GM12878 (cell line): Measurements from ENCODE around the gene CEACAM21. TPM values are rescaled to one million over a fixed set of nuclear protein-coding genes. Genes with fewer than 3 reads are reported as not detected.

Experiments
- ATAC-seq: fragments of 200-7000 bp; cut with Tn5 transposase; 3 replicates; pipeline ENCODE4 v1.9.1; 2020; ENCODE audit warnings: mild to moderate bottlenecking, moderate library complexity
- BruUV-seq: library from RNA; stranded (reverse); fragments of 400-500 nt; replicated peaks from 2 replicates; lab custom pipeline; 2021; lab: Mats Ljungman, UMichigan
- CTCF ChIA-PET: fragments of 300-600 bp; sonication (Branson Sonifier 250); formaldehyde crosslinking; extraction: SDS; loops from one replicate; lab custom pipeline; 2021; ENCODE audit warnings: inconsistent platforms; lab: Yijun Ruan, JAX
- POLR2A ChIA-PET: fragments of 350-600 bp; formaldehyde crosslinking; extraction: SDS; loops from one replicate; lab custom pipeline; 2021; ENCODE audit warnings: inconsistent platforms; lab: Charles Lee
- RAD21 ChIA-PET: fragments of 300-600 bp; sonication (Branson Sonifier 250); formaldehyde crosslinking; loops from one replicate; lab custom pipeline; 2023; ENCODE audit warnings: antibody characterized with exemption; ENCODE audit not compliant: unreplicated experiment; lab: Charles Lee
- SMC1A ChIA-PET: fragments of 300-600 bp; sonication (Branson Sonifier 250); formaldehyde crosslinking; loops from one replicate; lab custom pipeline; 2023; ENCODE audit not compliant: unreplicated experiment, uncharacterized antibody; lab: Charles Lee
- DNase-seq: peaks from one replicate; pipeline ENCODE4 v3.0.0-alpha.2; 2011; ENCODE audit warnings: low read depth, low spot score
- FAIRE-seq: peaks from 3 replicates; lab custom pipeline; 2011; peaks lifted over from hg19 to GRCh38; lab: Jason Lieb, UNC
- H2AFZ ChIP-seq: 2 replicates; pipeline ENCODE4 v1.6.0; 2011; ENCODE audit warnings: low read depth, low read length, control low read depth; ENCODE audit not compliant: control insufficient read depth
- H3K27ac ChIP-seq: 2 replicates; pipeline ENCODE4 v1.5.1; 2011; ENCODE audit warnings: control low read depth; ENCODE audit not compliant: control insufficient read depth, insufficient read depth
- H3K27me3 ChIP-seq, 2 experiments: replicated peaks in 1 of 2; 2 replicates each; pipeline versions ENCODE4 v1.6.0 to v1.6.1; 2011; ENCODE audit warnings: low read length in 1 of 2; ENCODE audit not compliant: control insufficient read depth in 2 of 2, insufficient read depth in 2 of 2
- H3K36me3 ChIP-seq, 2 experiments: 2 replicates each; pipeline ENCODE4 v1.5.1; 2011; ENCODE audit warnings: low read length in 1 of 2; ENCODE audit not compliant: control insufficient read depth in 2 of 2, insufficient read depth in 2 of 2
- H3K4me1 ChIP-seq: 2 replicates; pipeline ENCODE4 v1.6.1; 2011; ENCODE audit warnings: mild to moderate bottlenecking, low read length, moderate library complexity, mixed read lengths; ENCODE audit not compliant: control insufficient read depth, insufficient read depth
- H3K4me2 ChIP-seq: 2 replicates; pipeline ENCODE4 v1.6.0; 2011; ENCODE audit warnings: control low read depth; ENCODE audit not compliant: control insufficient read depth, insufficient read depth
- H3K4me3 ChIP-seq: fragments of 200-600 bp; sonication (generic); 2 replicates; pipeline ENCODE4 v1.5.1; 2016
- H3K79me2 ChIP-seq: 2 replicates; pipeline ENCODE4 v1.6.0; 2011; ENCODE audit warnings: low read length; ENCODE audit not compliant: control insufficient read depth, insufficient read depth
- H3K9ac ChIP-seq: 2 replicates; pipeline ENCODE4 v1.8.0; 2011; ENCODE audit warnings: low read length, control low read depth, mixed read lengths; ENCODE audit not compliant: control insufficient read depth, insufficient read depth
- H3K9me3 ChIP-seq: replicated peaks from 3 replicates; pipeline ENCODE4 v1.5.1; 2011; ENCODE audit warnings: mild to moderate bottlenecking, low read length; ENCODE audit not compliant: control insufficient read depth, insufficient read depth
- H4K20me1 ChIP-seq: 2 replicates; pipeline ENCODE4 v1.6.0; 2011; ENCODE audit not compliant: control insufficient read depth, insufficient read depth
- ATF2 ChIP-seq: IDR thresholded peaks from 2 replicates; pipeline ENCODE4 v1.6.1; 2012; ENCODE audit warnings: low read length, inconsistent platforms
- ATF7 ChIP-seq: fragments of 450-650 bp; IDR thresholded peaks from 2 replicates; pipeline ENCODE4 v1.6.1; 2016; ENCODE audit warnings: low read depth, mild to moderate bottlenecking
- CREB1 ChIP-seq: IDR thresholded peaks from 2 replicates; pipeline ENCODE4 v1.6.1; 2012; ENCODE audit warnings: low read depth, mild to moderate bottlenecking, inconsistent platforms
- E4F1 ChIP-seq: fragments of 450-650 bp; IDR thresholded peaks from 2 replicates; pipeline ENCODE4 v1.6.1; 2018; ENCODE audit warnings: borderline replicate concordance, mild to moderate bottlenecking; ENCODE audit not compliant: partially characterized antibody
- ETV6 ChIP-seq, 2 experiments: fragments of 450-650 bp in 1 of 2; IDR thresholded peaks in 1 of 2; conservative IDR thresholded peaks in 1 of 2; 2 replicates each; pipeline ENCODE4 v1.6.1; 2014; ENCODE audit warnings: antibody characterized with exemption in 1 of 2, borderline replicate concordance in 1 of 2, low read depth in 1 of 2, mild to moderate bottlenecking in 1 of 2, moderate library complexity in 1 of 2
- IRF4 ChIP-seq: IDR thresholded peaks from 2 replicates; pipeline ENCODE4 v1.6.1; 2011; ENCODE audit warnings: low read depth, low read length
- MEF2A ChIP-seq: IDR thresholded peaks from 2 replicates; pipeline ENCODE4 v1.6.1; 2011; ENCODE audit warnings: low read depth, mild to moderate bottlenecking, low read length, moderate library complexity; ENCODE audit not compliant: insufficient read depth
- NR2F1 ChIP-seq: fragments of 450-650 bp; conservative IDR thresholded peaks from 2 replicates; pipeline ENCODE4 v1.6.1; 2017; ENCODE audit warnings: mild to moderate bottlenecking
- POU2F2 ChIP-seq: IDR thresholded peaks from 3 replicates; pipeline ENCODE4 v1.6.1; 2011; ENCODE audit warnings: low read depth, mild to moderate bottlenecking, low read length, borderline replicate concordance
- SUPT20H ChIP-seq: IDR thresholded peaks from 2 replicates; pipeline ENCODE4 v1.6.1; 2011; ENCODE audit warnings: low read depth, mild to moderate bottlenecking, low read length, moderate library complexity, borderline replicate concordance; ENCODE audit not compliant: control insufficient read depth
- WGBS: methylation state at CpG from one replicate; pipeline ENCODE4 v1.1.6; 2016; ENCODE audit warnings: low lambda C conversion rate; ENCODE audit not compliant: insufficient replicate concordance, insufficient coverage; ENCODE audit errors: missing lambda C conversion rate; 5-methylcytosine and 5-hydroxymethylcytosine counted together
- in situ Hi-C: fragments of 300-500 bp; cut with MboI; formaldehyde crosslinking; loops from 9 replicates; pipeline ENCODE4 v1.14.3; 2018; ENCODE audit warnings: mixed read lengths
- intact Hi-C: fragments of 100-400 bp; cut with micrococcal nuclease; formaldehyde crosslinking; loops from one replicate; pipeline ENCODE4 v1.14.2; 2022; ENCODE audit not compliant: unreplicated experiment
- polyA plus RNA-seq, 11 experiments: library from polyadenylated mRNA; depleted of rRNA in 4 of 11; unstranded in 6 of 11; stranded (reverse) in 5 of 11; fragments of >200 nt; fragmentation: Nextera tagmentation in 4 of 11; fragmentation: Illumina TruSeq in 1 of 11; extraction: Ambion mirVana in 4 of 11; extraction: Trizol in 1 of 11; gene quantifications; 1 replicate in 1 of 11; 2 replicates in 10 of 11; pipeline versions ENCODE4 v1.2.1 to v1.2.3, GENCODE V29; 2011 to 2016; ENCODE audit warnings: inconsistent platforms in 2 of 11, missing spikeins in 2 of 11, low read depth in 1 of 11
- total RNA-seq, 4 experiments: library from RNA; depleted of rRNA in 3 of 4; stranded (reverse); fragments of >200 nt in 3 of 4; fragmentation: Illumina TruSeq in 1 of 4; extraction: Trizol in 1 of 4; gene quantifications; 2 replicates each; pipeline versions ENCODE4 v1.2.1 to v1.2.3, GENCODE V29; 2013 to 2021
- TF ChIP-seq, protein P1 (sequence below): fragments of 450-650 bp; IDR thresholded peaks from 2 replicates; pipeline ENCODE4 v1.6.1; 2017; ENCODE audit warnings: mild to moderate bottlenecking, low read depth, inconsistent platforms; ENCODE audit not compliant: poor library complexity, severe bottlenecking
- TF ChIP-seq, protein P2 (sequence below): fragments of 150-350 bp; IDR thresholded peaks from 2 replicates; pipeline ENCODE4 v1.6.1; 2016; ENCODE audit warnings: low read depth, low read length

Gene CEACAM21
- total and polyA plus RNA-seq, 10 of the 15 experiments (the other 5 are each of a cell fraction or from before 2014, with no cell fraction given) = 0.87 to 13.6 (median 8.1) TPM

DNA sequence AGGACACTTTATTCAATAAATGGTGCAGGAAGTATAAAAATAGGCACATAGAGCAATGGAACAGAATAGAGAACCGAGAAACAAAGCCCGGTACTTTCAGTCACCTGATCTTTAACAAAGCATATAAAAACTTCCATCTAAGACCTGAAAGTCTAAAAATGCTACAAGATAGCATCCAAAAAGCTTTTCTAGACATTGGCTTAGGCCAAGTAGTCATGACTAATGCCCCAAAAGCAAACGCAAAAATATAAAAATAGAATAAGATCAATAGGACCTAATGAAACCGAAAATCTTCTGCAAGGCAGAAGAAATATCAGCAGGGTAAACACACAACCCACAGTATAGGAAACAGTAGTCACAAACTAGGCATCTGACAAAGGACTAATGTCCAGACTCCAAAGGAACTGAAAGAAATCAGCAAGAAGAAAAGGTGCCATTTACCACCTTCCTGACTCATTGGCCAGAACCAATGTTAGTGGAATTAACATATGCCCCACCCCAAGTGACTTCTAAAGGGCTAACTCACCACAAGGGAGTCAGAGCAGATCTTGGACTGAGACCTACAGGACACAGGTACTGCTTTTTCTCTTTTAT lies 40.8 kb upstream of the CEACAM21 start:
- no TSS peak for BruUV-seq
- peak; percentile 84 for DNase-seq
- no peaks in the 10 kb centered on the region for H4K20me1 ChIP-seq
- ChIA-PET CTCF (interaction anchor here (0.7 to 15.8 kb wide), 4 partner anchors 10 to 86 kb away, joined by 3 to 549 read pairs (median 80); no protein-coding TSS in a partner anchor), POLR2A (no interaction called here), SMC1A (interaction anchor here (1.0 to 17.5 kb wide), 5 partner anchors 9 to 86 kb away, joined by 4 to 305 read pairs (median 14); no protein-coding TSS in a partner anchor), RAD21 (interaction anchor here (1.0 to 5.8 kb wide), 3 partner anchors 13 to 86 kb away, joined by 5 to 56 read pairs (median 6); no protein-coding TSS in a partner anchor)
- WGBS = under 1% methylated on average over 4 of the region's 4 CpGs
- H3K4me3 ChIP-seq = no peak overlapping the region
- FAIRE-seq = no peak
- no peaks in the 10 kb centered on the region for H3K36me3 ChIP-seq
- peak; percentile 83 for ATAC-seq
- no peaks in the 10 kb centered on the region for H3K27me3 ChIP-seq
- H2AFZ ChIP-seq = no peak overlapping the region
- peaks cover 6% of the 10 kb centered on the region for H3K79me2 ChIP-seq
- peaks cover 44% of the 10 kb centered on the region for H3K4me1 ChIP-seq
- peak overlapping the region; percentile 61 for H3K4me2 ChIP-seq
- in situ Hi-C loops = loop anchor here (10.0 kb wide), 1 partner anchor 90 kb away; the partner anchor contains the start of gene ERICH4
- no peak overlapping the region; the same call in 1 of the 2 replicates for H3K9ac ChIP-seq
- H3K9me3 ChIP-seq = peaks cover 8% of the 10 kb centered on the region; the same call in 2 of the 3 replicates
- intact Hi-C loops = loop anchor here (5.0 kb wide), 1 partner anchor 183 kb away; the partner anchor contains the start of gene TGFB1
- H3K27ac ChIP-seq = peak overlapping the region; percentile 70
- no peak for TF ChIP-seq E4F1
- peak; percentile 90 for TF ChIP-seq ATF2
- TF ChIP-seq CREB1 = 0 out of 2 replicates have a peak, but pooled peaks have one; percentile 55
- peak; percentile 97 for TF ChIP-seq MEF2A
- TF ChIP-seq POU2F2 = peak; percentile 54; the same call in 1 of the 3 replicates
- TF ChIP-seq, protein P1, sequence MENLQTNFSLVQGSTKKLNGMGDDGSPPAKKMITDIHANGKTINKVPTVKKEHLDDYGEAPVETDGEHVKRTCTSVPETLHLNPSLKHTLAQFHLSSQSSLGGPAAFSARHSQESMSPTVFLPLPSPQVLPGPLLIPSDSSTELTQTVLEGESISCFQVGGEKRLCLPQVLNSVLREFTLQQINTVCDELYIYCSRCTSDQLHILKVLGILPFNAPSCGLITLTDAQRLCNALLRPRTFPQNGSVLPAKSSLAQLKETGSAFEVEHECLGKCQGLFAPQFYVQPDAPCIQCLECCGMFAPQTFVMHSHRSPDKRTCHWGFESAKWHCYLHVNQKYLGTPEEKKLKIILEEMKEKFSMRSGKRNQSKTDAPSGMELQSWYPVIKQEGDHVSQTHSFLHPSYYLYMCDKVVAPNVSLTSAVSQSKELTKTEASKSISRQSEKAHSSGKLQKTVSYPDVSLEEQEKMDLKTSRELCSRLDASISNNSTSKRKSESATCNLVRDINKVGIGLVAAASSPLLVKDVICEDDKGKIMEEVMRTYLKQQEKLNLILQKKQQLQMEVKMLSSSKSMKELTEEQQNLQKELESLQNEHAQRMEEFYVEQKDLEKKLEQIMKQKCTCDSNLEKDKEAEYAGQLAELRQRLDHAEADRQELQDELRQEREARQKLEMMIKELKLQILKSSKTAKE = peak; percentile 97
- peak; percentile 76 for TF ChIP-seq ATF7
- peak; percentile 46; the same call in 1 of the 2 replicates for TF ChIP-seq NR2F1
- TF ChIP-seq ETV6 (conservative IDR thresholded peaks at IDR 0.05 in 1 of 2, IDR thresholded peaks at IDR 0.05 in 1 of 2; ENCODE audit: borderline replicate concordance in 1 of 2, low read depth in 1 of 2) = peak in 1 of 2 experiments; percentile 85; a peak in 2 of 4 replicates
- peak; percentile 63 for TF ChIP-seq IRF4
- TF ChIP-seq, protein P2, sequence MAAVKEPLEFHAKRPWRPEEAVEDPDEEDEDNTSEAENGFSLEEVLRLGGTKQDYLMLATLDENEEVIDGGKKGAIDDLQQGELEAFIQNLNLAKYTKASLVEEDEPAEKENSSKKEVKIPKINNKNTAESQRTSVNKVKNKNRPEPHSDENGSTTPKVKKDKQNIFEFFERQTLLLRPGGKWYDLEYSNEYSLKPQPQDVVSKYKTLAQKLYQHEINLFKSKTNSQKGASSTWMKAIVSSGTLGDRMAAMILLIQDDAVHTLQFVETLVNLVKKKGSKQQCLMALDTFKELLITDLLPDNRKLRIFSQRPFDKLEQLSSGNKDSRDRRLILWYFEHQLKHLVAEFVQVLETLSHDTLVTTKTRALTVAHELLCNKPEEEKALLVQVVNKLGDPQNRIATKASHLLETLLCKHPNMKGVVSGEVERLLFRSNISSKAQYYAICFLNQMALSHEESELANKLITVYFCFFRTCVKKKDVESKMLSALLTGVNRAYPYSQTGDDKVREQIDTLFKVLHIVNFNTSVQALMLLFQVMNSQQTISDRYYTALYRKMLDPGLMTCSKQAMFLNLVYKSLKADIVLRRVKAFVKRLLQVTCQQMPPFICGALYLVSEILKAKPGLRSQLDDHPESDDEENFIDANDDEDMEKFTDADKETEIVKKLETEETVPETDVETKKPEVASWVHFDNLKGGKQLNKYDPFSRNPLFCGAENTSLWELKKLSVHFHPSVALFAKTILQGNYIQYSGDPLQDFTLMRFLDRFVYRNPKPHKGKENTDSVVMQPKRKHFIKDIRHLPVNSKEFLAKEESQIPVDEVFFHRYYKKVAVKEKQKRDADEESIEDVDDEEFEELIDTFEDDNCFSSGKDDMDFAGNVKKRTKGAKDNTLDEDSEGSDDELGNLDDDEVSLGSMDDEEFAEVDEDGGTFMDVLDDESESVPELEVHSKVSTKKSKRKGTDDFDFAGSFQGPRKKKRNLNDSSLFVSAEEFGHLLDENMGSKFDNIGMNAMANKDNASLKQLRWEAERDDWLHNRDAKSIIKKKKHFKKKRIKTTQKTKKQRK = no peak
- TF ChIP-seq SUPT20H = no peak
